ENCODE data around the gene HOXA6. TPM values are rescaled to one million over a fixed set of nuclear protein-coding genes. Genes with fewer than 3 reads are reported as not detected.

The HOXA6 gene
- total RNA-seq, 1 donor from 2014 or later = 6.5 TPM

GRCh38 chr7:27141137-27141922 lies 6.2 kb downstream of the HOXA6 start:
- H3K36me3 ChIP-seq = no peaks in the 10 kb centered on the region
- H3K4me1 ChIP-seq = peaks cover 12% of the 10 kb centered on the region
- TF ChIP-seq, protein P1, sequence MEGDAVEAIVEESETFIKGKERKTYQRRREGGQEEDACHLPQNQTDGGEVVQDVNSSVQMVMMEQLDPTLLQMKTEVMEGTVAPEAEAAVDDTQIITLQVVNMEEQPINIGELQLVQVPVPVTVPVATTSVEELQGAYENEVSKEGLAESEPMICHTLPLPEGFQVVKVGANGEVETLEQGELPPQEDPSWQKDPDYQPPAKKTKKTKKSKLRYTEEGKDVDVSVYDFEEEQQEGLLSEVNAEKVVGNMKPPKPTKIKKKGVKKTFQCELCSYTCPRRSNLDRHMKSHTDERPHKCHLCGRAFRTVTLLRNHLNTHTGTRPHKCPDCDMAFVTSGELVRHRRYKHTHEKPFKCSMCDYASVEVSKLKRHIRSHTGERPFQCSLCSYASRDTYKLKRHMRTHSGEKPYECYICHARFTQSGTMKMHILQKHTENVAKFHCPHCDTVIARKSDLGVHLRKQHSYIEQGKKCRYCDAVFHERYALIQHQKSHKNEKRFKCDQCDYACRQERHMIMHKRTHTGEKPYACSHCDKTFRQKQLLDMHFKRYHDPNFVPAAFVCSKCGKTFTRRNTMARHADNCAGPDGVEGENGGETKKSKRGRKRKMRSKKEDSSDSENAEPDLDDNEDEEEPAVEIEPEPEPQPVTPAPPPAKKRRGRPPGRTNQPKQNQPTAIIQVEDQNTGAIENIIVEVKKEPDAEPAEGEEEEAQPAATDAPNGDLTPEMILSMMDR (IDR thresholded peaks at IDR 0.05) = no peak
- peaks cover 35% of the 10 kb centered on the region for H3K27me3 ChIP-seq
- peak overlapping the region; percentile 96 for H3K27ac ChIP-seq
- peak overlapping the region; percentile 70 for H3K4me3 ChIP-seq
- no peak for DNase-seq
- H3K9me3 ChIP-seq = no peaks in the 10 kb centered on the region
- ATAC-seq = no peak
- intact Hi-C loops (cut with DNase I) = loop anchor here (5.0 kb wide), 1 partner anchor 44 kb away; the partner anchor contains the start of gene HOXA1

DNA sequence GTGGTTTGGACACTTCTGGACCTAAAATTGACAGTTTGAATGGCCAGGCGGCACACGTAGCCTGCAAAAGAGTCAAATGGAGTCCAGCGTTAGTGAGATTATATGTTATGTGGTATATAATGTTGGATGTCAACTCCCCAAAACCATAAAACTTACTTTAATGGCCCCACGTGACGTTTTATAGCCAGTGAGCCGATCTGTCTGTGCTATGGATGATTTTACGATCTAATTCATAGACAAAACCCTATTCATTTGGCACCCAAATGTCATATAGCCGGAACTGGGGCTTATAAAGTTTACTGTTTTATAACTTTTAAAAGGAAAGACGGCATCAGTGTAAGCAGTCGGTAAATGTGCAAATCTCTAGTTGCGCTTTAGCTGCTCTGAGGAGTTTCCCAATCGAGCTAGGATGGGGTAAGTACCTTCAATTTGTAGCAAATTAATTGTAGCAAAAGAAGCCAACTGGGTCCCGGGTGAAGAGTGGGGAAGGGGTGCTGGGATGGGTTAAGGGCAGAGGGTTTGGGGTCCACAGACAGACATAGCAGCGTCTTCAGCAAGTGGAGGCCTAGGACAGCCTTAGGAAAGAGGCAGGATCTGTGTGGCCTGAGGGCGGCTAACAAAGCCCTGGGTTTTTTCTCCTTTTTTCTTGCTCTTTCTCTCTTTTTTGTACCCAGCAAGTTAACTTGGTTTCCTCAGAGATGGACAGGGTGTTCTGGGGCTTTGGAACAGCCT lies 7.3 kb downstream of the HOXA6 start:
- H3K36me3 ChIP-seq = no peaks in the 10 kb centered on the region
- DNase-seq = no peak
- TF ChIP-seq, protein P1 (IDR thresholded peaks at IDR 0.05) = no peak
- peak overlapping the region; percentile 70 for H3K4me3 ChIP-seq
- intact Hi-C loops (cut with DNase I) = loop anchor here (5.0 kb wide), 1 partner anchor 43 kb away; the partner anchor contains the start of gene HOXA1
- H3K27me3 ChIP-seq = peaks cover 27% of the 10 kb centered on the region
- H3K9me3 ChIP-seq = no peaks in the 10 kb centered on the region
- ATAC-seq = no peak
- H3K4me1 ChIP-seq = peaks cover 22% of the 10 kb centered on the region
- peak overlapping the region; percentile 96 for H3K27ac ChIP-seq

DNA sequence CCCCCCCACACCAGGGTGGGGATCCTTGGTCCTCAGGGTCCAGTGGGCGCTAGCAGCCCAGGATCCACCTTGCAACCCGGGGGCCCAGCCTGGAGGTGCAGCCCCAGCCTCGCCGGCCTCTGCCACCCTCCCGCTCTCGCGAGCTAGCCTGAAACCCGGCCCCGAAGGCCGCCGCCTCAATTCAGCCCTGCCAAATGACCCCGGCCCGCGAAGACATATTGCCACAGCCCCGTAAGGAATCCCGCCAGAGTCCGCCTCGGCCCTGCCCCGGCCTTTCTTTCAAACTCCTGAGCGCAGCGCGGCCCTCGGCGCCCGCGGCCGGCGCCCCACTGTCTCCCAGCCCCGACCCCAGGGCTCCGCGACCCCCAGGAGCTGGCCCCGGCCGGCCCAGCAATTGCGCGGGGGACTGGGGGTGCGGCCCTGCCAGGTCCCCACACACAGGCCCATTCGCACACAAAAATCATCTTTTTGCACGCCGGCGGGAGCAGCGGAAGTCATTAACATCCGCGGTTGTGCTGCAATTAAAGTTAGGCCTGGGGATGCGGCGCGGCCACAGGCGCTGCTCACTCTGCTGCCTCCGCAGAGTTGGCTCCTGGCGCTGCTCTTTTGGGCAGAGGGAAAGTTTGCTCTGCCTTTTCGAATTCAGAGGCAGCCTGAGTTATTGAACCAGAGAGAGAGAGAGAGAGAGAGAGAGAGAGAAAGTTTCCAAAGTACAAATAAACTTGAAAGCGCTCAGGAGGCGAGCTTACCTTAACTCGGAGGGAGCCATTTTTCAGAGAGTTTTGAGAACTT lies 8.0 kb downstream of the HOXA6 start:
- no peaks in the 10 kb centered on the region for H3K9me3 ChIP-seq
- no peak for ATAC-seq
- peak overlapping the region; percentile 96 for H3K27ac ChIP-seq
- H3K4me3 ChIP-seq = peak overlapping the region; percentile 70
- TF ChIP-seq, protein P1 (IDR thresholded peaks at IDR 0.05) = no peak
- peaks cover 30% of the 10 kb centered on the region for H3K4me1 ChIP-seq
- intact Hi-C loops (cut with DNase I) = loop anchor here (5.0 kb wide), 1 partner anchor 42 kb away; the partner anchor contains the start of gene HOXA1
- H3K27me3 ChIP-seq = peaks cover 24% of the 10 kb centered on the region
- H3K36me3 ChIP-seq = no peaks in the 10 kb centered on the region
- DNase-seq = peak; percentile 61

DNA sequence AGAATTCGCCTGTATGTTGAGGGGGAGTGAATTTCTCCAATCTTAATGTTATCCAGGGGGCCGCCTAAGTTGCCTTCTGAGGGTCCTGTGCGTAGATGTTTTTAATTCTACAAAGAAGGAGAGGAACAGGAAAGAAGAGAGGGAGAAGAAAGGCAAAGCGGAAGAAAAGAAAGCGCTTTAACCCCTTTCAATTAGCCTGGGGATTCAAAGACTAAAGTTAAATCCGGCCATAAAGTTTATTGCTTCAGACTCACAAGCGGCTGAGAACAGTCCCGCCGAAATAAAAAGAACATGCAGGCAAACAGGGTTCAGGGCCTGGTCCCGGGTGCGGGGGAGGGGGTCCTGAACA lies 8.6 kb downstream of the HOXA6 start:
- H3K27me3 ChIP-seq = peaks cover 19% of the 10 kb centered on the region
- DNase-seq = no peak

DNA sequence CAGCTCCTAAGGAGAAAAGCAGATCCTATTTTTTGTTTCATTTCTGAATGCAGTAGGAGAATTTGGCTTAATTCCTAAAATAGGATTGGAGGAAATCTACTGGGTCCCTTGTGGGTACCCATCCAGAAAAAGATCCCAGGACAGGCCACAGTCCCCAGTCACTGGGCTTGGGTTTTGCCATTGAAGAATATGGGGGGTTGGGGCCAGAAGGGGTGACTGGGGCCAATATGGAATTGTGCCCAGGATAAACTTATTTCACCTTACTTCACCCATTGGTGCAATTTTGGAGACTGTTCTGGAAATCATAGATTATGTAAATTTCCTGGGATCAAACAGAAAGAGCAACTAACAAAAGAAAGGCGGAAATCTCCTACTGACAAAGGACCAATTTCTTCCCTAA lies 9.1 kb downstream of the HOXA6 start:
- intact Hi-C loops (cut with DNase I) = no loop called here
- peaks cover 38% of the 10 kb centered on the region for H3K4me1 ChIP-seq
- no peak for ATAC-seq
- peak overlapping the region; percentile 70 for H3K4me3 ChIP-seq
- TF ChIP-seq, protein P1 (IDR thresholded peaks at IDR 0.05) = no peak
- peaks cover 14% of the 10 kb centered on the region for H3K27me3 ChIP-seq
- H3K9me3 ChIP-seq = no peaks in the 10 kb centered on the region
- no peaks in the 10 kb centered on the region for H3K36me3 ChIP-seq
- peak overlapping the region; percentile 96 for H3K27ac ChIP-seq
- no peak for DNase-seq

More for the DNA sequence above, 8.6 kb downstream of the HOXA6 start:
- H3K4me3 ChIP-seq = peak overlapping the region; percentile 70
- intact Hi-C loops (cut with DNase I) = no loop called here
- peak overlapping the region; percentile 96 for H3K27ac ChIP-seq
- no peak for ATAC-seq
- no peaks in the 10 kb centered on the region for H3K36me3 ChIP-seq
- no peaks in the 10 kb centered on the region for H3K9me3 ChIP-seq
- TF ChIP-seq, protein P1 (IDR thresholded peaks at IDR 0.05) = no peak
- peaks cover 33% of the 10 kb centered on the region for H3K4me1 ChIP-seq
